Mucosa of stomach (tissue), 1 donor: ENCODE measurements around the gene DNAJC5.
"Not testable (repeated sequence)": the region's sequence is repeated elsewhere in the genome, so short reads cannot be mapped to it uniquely, and the experiment has no call there.

ENCODE experiments used
- H3K27me3 ChIP-seq: one replicate; pipeline ENCODE4 v1.7.0; 2013; ENCODE audit warnings: mild to moderate bottlenecking, low read length; ENCODE audit not compliant: control insufficient read depth, insufficient read depth
- H3K36me3 ChIP-seq: one replicate; pipeline ENCODE4 v1.7.0; 2013; ENCODE audit warnings: low read length; ENCODE audit not compliant: control insufficient read depth, insufficient read depth
- H3K4me1 ChIP-seq: one replicate; pipeline ENCODE4 v1.7.0; 2013; ENCODE audit warnings: mild to moderate bottlenecking, low read length; ENCODE audit not compliant: control insufficient read depth, insufficient read depth
- H3K4me3 ChIP-seq: one replicate; pipeline ENCODE4 v1.7.0; 2013; ENCODE audit warnings: low read length
- H3K9ac ChIP-seq: one replicate; pipeline ENCODE4 v1.7.0; 2013; ENCODE audit warnings: mild to moderate bottlenecking, low read length, moderate library complexity
- H3K9me3 ChIP-seq: one replicate; pipeline ENCODE4 v1.7.0; 2013; ENCODE audit warnings: mild to moderate bottlenecking, low read length, moderate library complexity; ENCODE audit not compliant: control insufficient read depth
- donor health status: Pancreatic carcinoma.

The DNAJC5 gene

GRCh38 chr20:63960654-63961621 lies 66.0 kb downstream of the DNAJC5 start:
- not testable (repeated sequence) for H3K9ac ChIP-seq, H3K36me3 ChIP-seq, H3K9me3 ChIP-seq, H3K27me3 ChIP-seq, H3K4me3 ChIP-seq
- peaks cover 18% of the 10 kb centered on the region for H3K4me1 ChIP-seq

GRCh38 chr20:63961664-63962425 lies 66.9 kb downstream of the DNAJC5 start:
- H3K36me3 ChIP-seq = peaks cover 5% of the 10 kb centered on the region

GRCh38 chr20:63962426-63963347 lies 67.8 kb downstream of the DNAJC5 start:
- H3K27me3 ChIP-seq = no peaks in the 10 kb centered on the region
- no peak overlapping the region for H3K9ac ChIP-seq
- peaks cover 8% of the 10 kb centered on the region for H3K4me1 ChIP-seq
- H3K4me3 ChIP-seq = no peak overlapping the region
- H3K9me3 ChIP-seq = peaks cover 6% of the 10 kb centered on the region
- peaks cover 5% of the 10 kb centered on the region for H3K36me3 ChIP-seq

More at GRCh38 chr20:63961664-63962425, 66.9 kb downstream of the DNAJC5 start:
- Histone ChIP-seq H3K9me3 (peaks cover 6% of the 10 kb centered on the region), H3K4me3 (no peak overlapping the region), H3K9ac (no peak overlapping the region), H3K4me1 (peaks cover 16% of the 10 kb centered on the region), H3K27me3 (no peaks in the 10 kb centered on the region)

GRCh38 chr20:63963348-63963741 lies 68.4 kb downstream of the DNAJC5 start:
- Histone ChIP-seq H3K4me1 (peaks cover 5% of the 10 kb centered on the region), H3K9ac (no peak overlapping the region), H3K36me3 (peaks cover 5% of the 10 kb centered on the region), H3K27me3 (no peaks in the 10 kb centered on the region), H3K4me3 (no peak overlapping the region), H3K9me3 (peaks cover 6% of the 10 kb centered on the region)

DNA sequence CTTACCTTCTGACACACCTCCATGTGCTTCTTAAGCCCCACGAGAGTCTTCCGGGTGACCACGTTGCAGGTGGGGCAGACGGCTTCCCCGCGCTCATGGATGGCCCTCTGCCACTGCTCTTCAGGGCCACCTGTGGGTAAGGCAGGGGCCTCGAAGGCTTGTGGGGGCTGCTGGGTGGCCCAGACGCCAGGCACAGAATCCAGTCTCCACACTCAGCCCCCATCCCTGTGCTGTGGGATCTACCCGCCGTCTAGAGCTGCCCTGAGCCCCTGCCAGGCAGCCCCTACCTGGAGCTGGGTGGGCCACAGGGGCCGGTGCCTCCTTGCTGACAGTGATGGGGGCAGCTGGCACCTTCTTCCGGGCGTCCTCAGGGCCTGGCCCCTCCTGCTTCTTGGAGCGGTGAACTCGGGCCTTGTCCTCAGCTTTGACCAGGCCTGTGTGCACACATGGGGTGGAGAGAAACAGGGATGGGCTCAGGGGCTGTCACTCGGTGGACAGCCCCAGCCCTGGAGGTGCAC lies 68.9 kb downstream of the DNAJC5 start:
- Histone ChIP-seq H3K36me3 (peaks cover 5% of the 10 kb centered on the region), H3K9ac (no peak overlapping the region), H3K4me1 (peaks cover 7% of the 10 kb centered on the region), H3K4me3 (no peak overlapping the region), H3K27me3 (no peaks in the 10 kb centered on the region), H3K9me3 (peaks cover 6% of the 10 kb centered on the region)

GRCh38 chr20:63964412-63964811 lies 69.5 kb downstream of the DNAJC5 start:
- Histone ChIP-seq H3K36me3 (peaks cover 5% of the 10 kb centered on the region), H3K4me3 (no peak overlapping the region), H3K4me1 (peaks cover 10% of the 10 kb centered on the region), H3K27me3 (no peaks in the 10 kb centered on the region), H3K9ac (no peak overlapping the region), H3K9me3 (peaks cover 6% of the 10 kb centered on the region)

- Histone ChIP-seq H3K4me3 (no peak overlapping the region), H3K27me3 (peaks cover 4% of the 10 kb centered on the region), H3K36me3 (peaks cover 5% of the 10 kb centered on the region), H3K9me3 (peaks cover 6% of the 10 kb centered on the region), H3K9ac (no peak overlapping the region), H3K4me1 (peaks cover 15% of the 10 kb centered on the region)
Observed at GRCh38 chr20:63966172-63966943, 71.4 kb downstream of the DNAJC5 start.

DNA sequence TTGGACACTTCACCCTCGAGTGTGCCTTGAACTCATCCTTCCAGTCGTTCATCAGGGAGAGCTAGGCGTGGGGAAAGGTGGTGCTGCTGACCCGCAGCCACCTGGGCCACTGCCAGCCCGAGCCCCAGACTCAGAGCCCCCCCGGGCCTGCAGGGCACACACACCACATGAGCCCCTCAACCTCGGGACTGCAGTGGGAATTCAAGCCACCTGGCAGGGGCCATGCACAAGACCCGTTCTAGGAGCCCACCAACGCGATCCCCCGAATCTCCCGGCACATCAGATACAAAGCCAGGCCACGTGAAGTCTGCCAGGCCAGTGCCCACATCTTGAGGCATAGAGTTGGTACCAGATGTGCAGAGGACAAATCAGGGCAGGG lies 72.0 kb downstream of the DNAJC5 start:
- Histone ChIP-seq H3K9ac (no peak overlapping the region), H3K36me3 (peaks cover 5% of the 10 kb centered on the region), H3K9me3 (peaks cover 6% of the 10 kb centered on the region), H3K4me1 (peaks cover 15% of the 10 kb centered on the region), H3K27me3 (peaks cover 4% of the 10 kb centered on the region), H3K4me3 (no peak overlapping the region)

DNA sequence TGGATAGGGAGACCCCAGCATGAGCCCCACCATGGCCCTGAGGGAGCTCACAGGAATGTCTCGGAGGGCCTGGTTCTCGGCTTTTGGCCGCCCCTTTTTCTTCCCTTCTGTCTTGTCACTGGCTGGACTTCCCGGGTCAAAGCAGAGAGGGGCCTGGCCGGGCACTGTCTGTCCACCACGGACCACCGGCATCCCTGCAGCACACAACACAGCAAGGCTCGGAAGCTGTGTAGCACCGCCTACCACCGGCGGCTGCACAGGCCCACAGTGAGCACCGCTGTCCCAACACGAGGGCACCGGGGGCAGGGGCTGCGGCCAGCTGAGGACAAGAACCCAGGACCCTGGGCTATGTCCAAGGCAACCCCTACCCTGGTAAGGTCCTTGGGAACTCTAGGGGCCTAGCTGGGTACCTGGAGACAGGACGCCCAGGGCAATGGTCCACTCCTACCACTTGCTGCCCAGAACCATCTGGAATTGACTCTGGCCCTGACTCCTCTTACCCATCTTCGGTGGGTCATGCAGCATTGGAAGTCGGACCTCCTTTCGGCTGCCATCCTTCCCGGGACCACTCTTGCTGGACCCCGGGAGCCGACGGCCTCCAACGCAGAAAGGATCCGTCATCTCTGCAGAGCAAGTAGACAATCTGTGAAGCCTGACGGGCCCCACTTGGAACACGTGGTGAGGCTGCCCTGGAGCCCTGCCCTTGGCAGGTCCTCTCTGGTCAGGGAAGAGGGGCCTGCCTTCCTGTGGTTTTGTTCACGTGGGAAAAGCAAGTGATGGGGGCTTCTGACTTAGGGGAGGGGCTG lies 72.6 kb downstream of the DNAJC5 start:
- Histone ChIP-seq H3K9me3 (peaks cover 6% of the 10 kb centered on the region), H3K36me3 (peaks cover 5% of the 10 kb centered on the region), H3K27me3 (peaks cover 4% of the 10 kb centered on the region), H3K4me3 (no peak overlapping the region), H3K4me1 (peaks cover 15% of the 10 kb centered on the region), H3K9ac (no peak overlapping the region)

GRCh38 chr20:63968136-63968927 lies 73.4 kb downstream of the DNAJC5 start:
- Histone ChIP-seq H3K9me3 (peaks cover 6% of the 10 kb centered on the region), H3K4me1 (peaks cover 15% of the 10 kb centered on the region), H3K27me3 (peaks cover 4% of the 10 kb centered on the region), H3K4me3 (no peak overlapping the region), H3K9ac (peak overlapping the region; percentile 76), H3K36me3 (peaks cover 5% of the 10 kb centered on the region)
